Measurements from ENCODE around the gene TAF1B. TPM values are rescaled to one million over a fixed set of nuclear protein-coding genes. Genes with fewer than 3 reads are reported as not detected.

Gene TAF1B
- total RNA-seq, 1 donor from 2014 or later, result 15.6 TPM

DNA sequence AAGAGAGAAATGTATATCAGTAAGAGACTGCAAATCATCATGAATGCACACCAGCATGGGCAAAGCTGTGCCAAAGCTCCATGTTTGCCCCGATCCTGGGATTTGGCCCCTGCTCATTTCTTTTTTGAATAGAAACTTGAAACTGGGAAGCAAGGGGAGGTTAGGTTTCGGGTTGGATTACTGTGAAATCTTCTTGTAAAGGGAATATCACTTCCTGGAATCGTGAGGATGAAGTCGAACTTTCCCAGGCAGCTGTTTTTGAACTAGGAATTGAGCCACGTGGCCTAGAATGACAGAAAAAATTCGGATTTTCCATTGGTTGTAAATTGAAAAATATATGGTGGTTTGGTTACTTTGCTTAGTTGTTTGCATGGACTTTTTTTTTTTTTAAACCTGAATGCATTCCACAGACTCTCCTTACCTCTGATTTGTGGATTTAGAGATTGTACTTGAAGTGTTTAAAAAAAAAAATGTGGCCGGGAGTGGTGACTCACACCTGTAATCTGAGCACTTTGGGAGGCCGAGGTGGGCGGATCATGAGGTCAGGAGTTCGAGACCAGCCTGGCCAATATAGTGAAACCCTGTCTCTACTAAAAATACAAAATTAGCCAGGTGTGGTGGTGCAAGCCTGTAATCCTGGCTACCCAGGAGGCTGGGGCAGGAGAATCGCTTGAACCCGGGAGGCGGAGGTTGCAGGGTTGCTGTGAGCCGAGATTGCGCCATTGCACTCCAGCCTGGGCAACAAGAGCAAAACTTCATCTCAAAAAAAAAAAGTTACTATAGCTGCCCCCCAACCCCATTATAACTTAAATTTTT, 140.3 kb downstream of the TAF1B start:
- no peak for DNase-seq (ENCODE audit: low spot score)
- H3K4me1 Mint-ChIP-seq (ENCODE audit: low read depth), result peaks cover 43% of the 10 kb centered on the region
- H3K4me3 Mint-ChIP-seq (ENCODE audit: unreplicated experiment), result no peak overlapping the region
- H3K36me3 Mint-ChIP-seq (ENCODE audit: low read depth), result no peaks in the 10 kb centered on the region
- no peak for TF ChIP-seq CTCF (IDR thresholded peaks at IDR 0.05)
- H3K27me3 Mint-ChIP-seq (ENCODE audit: low read depth), result no peaks in the 10 kb centered on the region
- H3K9me3 Mint-ChIP-seq (ENCODE audit: low read depth), result no peaks in the 10 kb centered on the region
- H3K27ac Mint-ChIP-seq (ENCODE audit: unreplicated experiment), result no peak overlapping the region

Other genes starting within 250 kb of the TAF1B start
- 247 to 287 TPM (median 251 TPM) in 3 replicates for gene YWHAQ, start 212.5 kb upstream of the TAF1B start, total RNA-seq
- 0.31 to 0.59 TPM (median 0.42 TPM) in 3 replicates for gene GRHL1, start 108.2 kb downstream of the TAF1B start, total RNA-seq
- 10.7 to 16.2 TPM (median 15.2 TPM) in 3 replicates for gene KLF11, start 200.1 kb downstream of the TAF1B start, total RNA-seq
- 4.9 to 7.0 TPM (median 5.4 TPM) in 3 replicates for gene CYS1, start 236.9 kb downstream of the TAF1B start, total RNA-seq